Caco-2 (cell line): ENCODE results near the gene CENPP. TPM values are rescaled to one million over a fixed set of nuclear protein-coding genes. Genes with fewer than 3 reads are reported as not detected.
"Not testable (repeated sequence)": the region's sequence is repeated elsewhere in the genome, so short reads cannot be mapped to it uniquely, and the experiment has no call there.

ENCODE experiments used
- BruUV-seq: library from RNA; stranded (reverse); fragments of 400-500 nt; replicated peaks from 2 replicates; lab custom pipeline; 2021; lab: Mats Ljungman, UMichigan
- CTCF ChIA-PET: fragments of 300-600 bp; sonication (Branson Sonifier 250); formaldehyde crosslinking; loops from one replicate; lab custom pipeline; 2022; ENCODE audit warnings: antibody characterized with exemption; lab: Charles Lee
- POLR2A ChIA-PET: fragments of 300-600 bp; sonication (Branson Sonifier 250); formaldehyde crosslinking; loops from one replicate; lab custom pipeline; 2022; ENCODE audit warnings: antibody characterized with exemption; lab: Charles Lee
- DNase-seq, 2 experiments: peaks; one replicate each; pipeline versions ENCODE4 v3.0.0 to v3.0.0-alpha.2; 2020 to 2022
- H3K27me3 ChIP-seq: replicated peaks from 2 replicates; pipeline ENCODE4 v1.6.0; 2011; ENCODE audit warnings: low read length; ENCODE audit not compliant: control insufficient read depth, insufficient read depth
- H3K36me3 ChIP-seq: 2 replicates; pipeline ENCODE4 v1.5.1; 2011; ENCODE audit warnings: low read length; ENCODE audit not compliant: control insufficient read depth, insufficient read depth
- H3K4me1 ChIP-seq: fragments of 250-450 bp; sonication (Bioruptor Pico); 2 replicates; pipeline ENCODE4 v1.5.1; 2020; ENCODE audit warnings: mild to moderate bottlenecking
- H3K4me3 ChIP-seq: 2 replicates; pipeline ENCODE4 v1.5.1; 2011; ENCODE audit warnings: low read depth, mild to moderate bottlenecking, control low read depth, low read length
- H3K9me3 ChIP-seq: fragments of 250-450 bp; sonication (Bioruptor Pico); 2 replicates; pipeline ENCODE4 v1.5.1; 2020; ENCODE audit warnings: mild to moderate bottlenecking, moderate library complexity
- H3K27ac Mint-ChIP-seq: one replicate; pipeline ENCODE4 v1.8.0; 2022; ENCODE audit warnings: mixed read lengths; ENCODE audit not compliant: unreplicated experiment
- H3K27me3 Mint-ChIP-seq: one replicate; pipeline ENCODE4 v1.8.0; 2022; ENCODE audit warnings: mixed read lengths; ENCODE audit not compliant: insufficient read depth, unreplicated experiment
- H3K36me3 Mint-ChIP-seq: one replicate; pipeline ENCODE4 v1.8.0; 2022; ENCODE audit warnings: mild to moderate bottlenecking, mixed read lengths; ENCODE audit not compliant: insufficient read depth, unreplicated experiment
- H3K4me1 Mint-ChIP-seq: one replicate; pipeline ENCODE4 v1.8.0; 2022; ENCODE audit warnings: low read depth, mixed read lengths; ENCODE audit not compliant: unreplicated experiment
- H3K4me3 Mint-ChIP-seq: one replicate; pipeline ENCODE4 v1.8.0; 2022; ENCODE audit warnings: mild to moderate bottlenecking, moderate library complexity, mixed read lengths; ENCODE audit not compliant: unreplicated experiment
- H3K9me3 Mint-ChIP-seq: one replicate; pipeline ENCODE4 v1.8.0; 2022; ENCODE audit warnings: mixed read lengths; ENCODE audit not compliant: unreplicated experiment
- intact Hi-C: fragments of 100-400 bp; cut with micrococcal nuclease; formaldehyde crosslinking; loops from one replicate; pipeline ENCODE4 v1.10.0; 2022; ENCODE audit not compliant: unreplicated experiment
- total RNA-seq: library from RNA; stranded (reverse); gene quantifications from 2 replicates; pipeline ENCODE4 v1.2.3, GENCODE V29; 2022
- TF ChIP-seq, protein P1 (sequence below), 2 experiments: fragments of 200-600 bp in 1 of 2; IDR thresholded peaks; 1 replicate in 1 of 2; 2 replicates in 1 of 2; pipeline versions ENCODE4 v1.5.1 to v1.8.0; 2011 to 2022; ENCODE audit warnings: antibody characterized with exemption in 1 of 2, control low read depth in 1 of 2, inconsistent platforms in 1 of 2, low read depth in 1 of 2, low read length in 1 of 2, mild to moderate bottlenecking in 1 of 2, moderate library complexity in 1 of 2; ENCODE audit not compliant: insufficient read depth in 1 of 2, severe bottlenecking in 1 of 2, unreplicated experiment in 1 of 2

CENPP gene
- total RNA-seq, 1 experiment from 2014 or later = 7.6 TPM

DNA sequence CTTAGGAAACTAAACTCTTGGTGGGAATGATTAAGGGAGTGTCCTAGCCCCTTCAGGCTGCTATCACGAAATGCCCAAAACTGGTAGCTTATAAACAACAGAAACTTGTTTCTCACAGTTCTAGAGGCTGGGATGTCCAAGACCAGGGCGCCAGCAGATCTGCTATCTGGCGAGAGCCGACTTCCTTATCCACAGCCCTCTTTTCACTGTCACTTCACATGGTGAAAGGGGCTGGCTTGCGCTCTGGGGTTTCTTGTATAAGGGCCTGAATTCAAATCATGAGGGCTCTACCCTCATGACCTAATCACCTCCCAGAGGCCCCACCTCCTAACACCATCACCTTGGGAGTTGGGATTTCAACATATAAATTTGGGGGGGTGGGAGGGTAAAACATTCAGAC is 295.1 kb downstream of the CENPP start:
- H3K4me1 ChIP-seq = no peaks in the 10 kb centered on the region
- ChIA-PET POLR2A (no interaction called here), CTCF (no interaction called here)
- no peaks in the 10 kb centered on the region for H3K9me3 ChIP-seq
- TF ChIP-seq, protein P1, sequence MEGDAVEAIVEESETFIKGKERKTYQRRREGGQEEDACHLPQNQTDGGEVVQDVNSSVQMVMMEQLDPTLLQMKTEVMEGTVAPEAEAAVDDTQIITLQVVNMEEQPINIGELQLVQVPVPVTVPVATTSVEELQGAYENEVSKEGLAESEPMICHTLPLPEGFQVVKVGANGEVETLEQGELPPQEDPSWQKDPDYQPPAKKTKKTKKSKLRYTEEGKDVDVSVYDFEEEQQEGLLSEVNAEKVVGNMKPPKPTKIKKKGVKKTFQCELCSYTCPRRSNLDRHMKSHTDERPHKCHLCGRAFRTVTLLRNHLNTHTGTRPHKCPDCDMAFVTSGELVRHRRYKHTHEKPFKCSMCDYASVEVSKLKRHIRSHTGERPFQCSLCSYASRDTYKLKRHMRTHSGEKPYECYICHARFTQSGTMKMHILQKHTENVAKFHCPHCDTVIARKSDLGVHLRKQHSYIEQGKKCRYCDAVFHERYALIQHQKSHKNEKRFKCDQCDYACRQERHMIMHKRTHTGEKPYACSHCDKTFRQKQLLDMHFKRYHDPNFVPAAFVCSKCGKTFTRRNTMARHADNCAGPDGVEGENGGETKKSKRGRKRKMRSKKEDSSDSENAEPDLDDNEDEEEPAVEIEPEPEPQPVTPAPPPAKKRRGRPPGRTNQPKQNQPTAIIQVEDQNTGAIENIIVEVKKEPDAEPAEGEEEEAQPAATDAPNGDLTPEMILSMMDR (IDR thresholded peaks at IDR 0.05; ENCODE audit: insufficient read depth in 1 of 2, low read depth in 1 of 2, low read length in 1 of 2, severe bottlenecking in 1 of 2, unreplicated experiment in 1 of 2) = no peak
- H3K4me3 ChIP-seq = no peak overlapping the region
- H3K4me1 Mint-ChIP-seq = no peaks in the 10 kb centered on the region
- H3K9me3 Mint-ChIP-seq = no peaks in the 10 kb centered on the region
- no peak for DNase-seq
- H3K27me3 ChIP-seq = no peaks in the 10 kb centered on the region
- no TSS peak for BruUV-seq
- no peaks in the 10 kb centered on the region for H3K27me3 Mint-ChIP-seq
- intact Hi-C loops = no loop called here
- no peak overlapping the region for H3K4me3 Mint-ChIP-seq
- no peaks in the 10 kb centered on the region for H3K36me3 ChIP-seq
- H3K36me3 Mint-ChIP-seq = peaks cover 10% of the 10 kb centered on the region
- no peak overlapping the region for H3K27ac Mint-ChIP-seq

DNA sequence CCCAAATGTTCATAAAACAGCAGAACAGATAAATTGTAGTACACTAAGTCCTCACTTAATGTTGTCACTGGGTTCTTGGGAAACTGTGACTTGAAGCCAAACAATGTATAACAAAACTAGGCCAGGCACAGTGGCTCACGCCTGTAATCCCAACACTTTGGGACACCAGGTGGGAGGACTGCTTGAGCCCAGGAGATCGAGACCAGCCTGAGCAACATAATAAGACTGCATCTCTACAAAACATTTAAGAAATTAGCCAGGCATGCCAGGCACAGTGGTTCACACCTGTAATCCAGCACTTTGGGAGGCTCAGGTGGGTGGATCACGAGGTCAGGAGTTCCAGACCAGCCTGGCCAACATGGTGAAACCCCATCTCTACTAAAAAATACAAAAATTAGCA is 298.2 kb downstream of the CENPP start:
- BruUV-seq, H3K4me3 ChIP-seq, H3K4me1 Mint-ChIP-seq, POLR2A ChIA-PET, H3K36me3 ChIP-seq, H3K36me3 Mint-ChIP-seq, H3K27me3 ChIP-seq, H3K27ac Mint-ChIP-seq, H3K9me3 Mint-ChIP-seq, H3K27me3 Mint-ChIP-seq, H3K4me1 ChIP-seq, intact Hi-C loops, H3K9me3 ChIP-seq, H3K4me3 Mint-ChIP-seq, DNase-seq, CTCF ChIA-PET: not testable (repeated sequence)

DNA sequence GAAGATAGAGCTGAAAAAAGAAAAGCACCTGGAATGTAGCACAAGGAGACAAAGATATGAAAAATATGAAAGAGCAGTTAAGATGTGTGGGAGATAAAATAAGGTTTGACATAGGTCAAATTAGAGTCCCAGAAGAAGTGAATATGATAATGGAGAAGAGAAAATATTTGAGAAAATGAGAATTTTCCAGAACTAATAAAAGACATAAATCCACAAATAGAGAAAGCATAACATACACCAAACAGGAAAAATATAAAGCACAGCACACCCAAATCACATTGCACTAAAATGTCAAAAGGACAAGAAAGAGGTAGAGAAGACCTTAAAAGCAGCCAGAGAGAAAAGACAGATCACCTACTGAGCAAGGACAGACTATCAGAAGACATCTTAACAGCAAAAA is 300.7 kb downstream of the CENPP start:
- Mint-ChIP-seq H3K9me3 (no peaks in the 10 kb centered on the region), H3K27ac (no peak overlapping the region), H3K4me3 (no peak overlapping the region), H3K4me1 (no peaks in the 10 kb centered on the region), H3K27me3 (no peaks in the 10 kb centered on the region), H3K36me3 (peaks cover 10% of the 10 kb centered on the region)
- BruUV-seq = no TSS peak
- H3K4me1 ChIP-seq = no peaks in the 10 kb centered on the region
- H3K9me3 ChIP-seq = no peaks in the 10 kb centered on the region
- no peaks in the 10 kb centered on the region for H3K27me3 ChIP-seq
- TF ChIP-seq, protein P1 (IDR thresholded peaks at IDR 0.05; ENCODE audit: insufficient read depth in 1 of 2, low read depth in 1 of 2, low read length in 1 of 2, severe bottlenecking in 1 of 2, unreplicated experiment in 1 of 2) = no peak
- no peak for DNase-seq
- no peak overlapping the region for H3K4me3 ChIP-seq
- CTCF ChIA-PET = no interaction called here
- intact Hi-C loops = no loop called here
- POLR2A ChIA-PET = no interaction called here
- H3K36me3 ChIP-seq = no peaks in the 10 kb centered on the region

DNA sequence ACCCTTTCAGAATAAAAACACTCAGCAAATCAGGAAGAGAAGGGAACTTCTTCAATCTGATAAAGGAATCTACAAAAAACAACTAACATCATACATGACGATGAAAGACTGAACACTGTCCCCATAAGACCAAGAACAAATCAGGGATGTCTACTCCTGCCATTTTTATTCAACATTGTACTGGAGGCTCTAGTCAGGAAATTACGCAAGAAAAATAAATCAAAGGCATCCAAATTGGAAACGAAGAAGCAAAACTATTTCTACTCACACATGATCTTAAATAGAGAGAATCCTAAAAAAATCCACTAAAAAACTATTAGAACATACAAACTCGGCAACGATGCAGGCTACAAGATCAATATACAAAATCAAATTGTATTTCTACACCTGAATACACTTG is 301.9 kb downstream of the CENPP start:
- no peak overlapping the region for H3K27ac Mint-ChIP-seq
- H3K9me3 Mint-ChIP-seq = no peaks in the 10 kb centered on the region
- BruUV-seq = no TSS peak
- DNase-seq = no peak
- H3K9me3 ChIP-seq = no peaks in the 10 kb centered on the region
- POLR2A ChIA-PET = no interaction called here
- H3K36me3 Mint-ChIP-seq = peaks cover 10% of the 10 kb centered on the region
- H3K36me3 ChIP-seq = no peaks in the 10 kb centered on the region
- no peak overlapping the region for H3K4me3 Mint-ChIP-seq
- H3K27me3 ChIP-seq = no peaks in the 10 kb centered on the region
- no peaks in the 10 kb centered on the region for H3K27me3 Mint-ChIP-seq
- H3K4me1 Mint-ChIP-seq = no peaks in the 10 kb centered on the region
- no peak overlapping the region for H3K4me3 ChIP-seq
- H3K4me1 ChIP-seq = no peaks in the 10 kb centered on the region
- TF ChIP-seq, protein P1 (IDR thresholded peaks at IDR 0.05; ENCODE audit: insufficient read depth in 1 of 2, low read depth in 1 of 2, low read length in 1 of 2, severe bottlenecking in 1 of 2, unreplicated experiment in 1 of 2) = no peak
- intact Hi-C loops = no loop called here
- CTCF ChIA-PET = no interaction called here
